H9 (cell line): ENCODE data around the gene APOL6. TPM values are rescaled to one million over a fixed set of nuclear protein-coding genes. Genes with fewer than 3 reads are reported as not detected.

Experiments used
- DNase-seq: peaks from one replicate; pipeline ENCODE4 v3.0.0-alpha.2; 2017
- H2AFZ ChIP-seq: one replicate; pipeline ENCODE4 v1.6.1; 2013; ENCODE audit warnings: mild to moderate bottlenecking, low read length, control low read depth, moderate library complexity
- H2AK5ac ChIP-seq: 2 replicates; pipeline ENCODE4 v1.6.1; 2013; ENCODE audit warnings: low read length, control low read depth, mixed read lengths; ENCODE audit not compliant: insufficient read length
- H2BK120ac ChIP-seq: one replicate; pipeline ENCODE4 v1.6.1; 2013; ENCODE audit warnings: low read depth, mild to moderate bottlenecking, low read length, control low read depth, inconsistent platforms; ENCODE audit not compliant: poor library complexity, severe bottlenecking
- H2BK12ac ChIP-seq: 2 replicates; pipeline ENCODE4 v1.6.1; 2013; ENCODE audit warnings: low read length, control low read depth, mixed read lengths, low read depth; ENCODE audit not compliant: insufficient read length
- H2BK15ac ChIP-seq: 2 replicates; pipeline ENCODE4 v1.6.1; 2013; ENCODE audit warnings: low read depth, low read length, control low read depth
- H2BK20ac ChIP-seq: one replicate; pipeline ENCODE4 v1.6.1; 2013; ENCODE audit warnings: low read depth, mild to moderate bottlenecking, low read length, control low read depth, inconsistent platforms; ENCODE audit not compliant: poor library complexity, severe bottlenecking
- H2BK5ac ChIP-seq: 2 replicates; pipeline ENCODE4 v1.6.1; 2013; ENCODE audit warnings: low read length, control low read depth, mixed read lengths; ENCODE audit not compliant: insufficient read length
- H3K14ac ChIP-seq: 2 replicates; pipeline ENCODE4 v1.6.1; 2013; ENCODE audit warnings: low read length, control low read depth; ENCODE audit not compliant: insufficient read depth
- H3K18ac ChIP-seq: 2 replicates; pipeline ENCODE4 v1.6.1; 2013; ENCODE audit warnings: low read depth, mild to moderate bottlenecking, mixed read lengths, low read length, control low read depth; ENCODE audit not compliant: insufficient read length
- H3K23ac ChIP-seq: 2 replicates; pipeline ENCODE4 v1.6.1; 2013; ENCODE audit warnings: low read length, control low read depth, mixed read lengths, low read depth; ENCODE audit not compliant: insufficient read length
- H3K23me2 ChIP-seq: 2 replicates; pipeline ENCODE4 v1.6.1; 2013; ENCODE audit warnings: low read depth, mild to moderate bottlenecking, mixed read lengths, low read length, control low read depth; ENCODE audit not compliant: insufficient read length, poor library complexity, severe bottlenecking
- H3K27ac ChIP-seq: 2 replicates; pipeline ENCODE4 v1.5.1; 2013; ENCODE audit warnings: low read length, control low read depth, mixed read lengths, low read depth; ENCODE audit not compliant: insufficient read length
- H3K27me3 ChIP-seq: 2 replicates; pipeline ENCODE4 v1.6.1; 2013; ENCODE audit warnings: low read length, control low read depth, inconsistent platforms; ENCODE audit not compliant: insufficient read depth
- H3K4ac ChIP-seq: 2 replicates; pipeline ENCODE4 v1.6.1; 2013; ENCODE audit warnings: low read depth, mild to moderate bottlenecking, control low read depth, inconsistent platforms, low read length, moderate library complexity
- H3K4me1 ChIP-seq: 2 replicates; pipeline ENCODE4 v1.6.1; 2013; ENCODE audit warnings: low read length, control low read depth, inconsistent platforms; ENCODE audit not compliant: insufficient read depth
- H3K4me2 ChIP-seq: 2 replicates; pipeline ENCODE4 v1.6.1; 2013; ENCODE audit warnings: low read length, control low read depth, mixed read lengths; ENCODE audit not compliant: insufficient read length, insufficient read depth
- H3K56ac ChIP-seq: 2 replicates; pipeline ENCODE4 v1.6.1; 2013; ENCODE audit warnings: low read depth, mild to moderate bottlenecking, mixed read lengths, low read length, control low read depth; ENCODE audit not compliant: insufficient read length
- H3K79me1 ChIP-seq: 2 replicates; pipeline ENCODE4 v1.6.1; 2013; ENCODE audit warnings: low read depth, mild to moderate bottlenecking, moderate library complexity, low read length, control low read depth, inconsistent platforms; ENCODE audit not compliant: insufficient read depth, poor library complexity, severe bottlenecking
- H3K79me2 ChIP-seq: 2 replicates; pipeline ENCODE4 v1.6.1; 2013; ENCODE audit warnings: low read length, control low read depth, inconsistent platforms; ENCODE audit not compliant: insufficient read depth
- H3K9ac ChIP-seq: 2 replicates; pipeline ENCODE4 v1.6.1; 2013; ENCODE audit warnings: low read length, control low read depth, mixed read lengths; ENCODE audit not compliant: insufficient read length; ENCODE audit errors: extremely low read depth
- H3K9me3 ChIP-seq: one replicate; pipeline ENCODE4 v1.6.1; 2013; ENCODE audit warnings: low read depth, low read length, inconsistent platforms; ENCODE audit not compliant: control insufficient read depth
- H3T11ph ChIP-seq: one replicate; pipeline ENCODE4 v1.6.1; 2013; ENCODE audit warnings: mild to moderate bottlenecking, low read length, control low read depth, inconsistent platforms
- H4K20me1 ChIP-seq: one replicate; pipeline ENCODE4 v1.6.1; 2013; ENCODE audit not compliant: control insufficient read depth, insufficient read length, insufficient read depth
- H4K5ac ChIP-seq: 2 replicates; pipeline ENCODE4 v1.6.1; 2013; ENCODE audit warnings: low read depth, mild to moderate bottlenecking, mixed read lengths, low read length, control low read depth; ENCODE audit not compliant: insufficient read length
- H4K8ac ChIP-seq: replicated peaks from 2 replicates; pipeline ENCODE4 v1.6.1; 2013; ENCODE audit warnings: low read length, control low read depth, mixed read lengths, low read depth; ENCODE audit not compliant: insufficient read length
- H4K91ac ChIP-seq: 2 replicates; pipeline ENCODE4 v1.6.1; 2013; ENCODE audit warnings: low read depth, mild to moderate bottlenecking, moderate library complexity, mixed read lengths, low read length, control low read depth; ENCODE audit not compliant: insufficient read length
- H3K27ac Mint-ChIP-seq, 3 experiments: 2 replicates in 2 of 3; 3 replicates in 1 of 3; pipeline ENCODE4 v1.8.0; 2020 to 2021; ENCODE audit warnings: mixed read lengths in 3 of 3, mild to moderate bottlenecking in 1 of 3, moderate library complexity in 1 of 3
- H3K27me3 Mint-ChIP-seq: 2 replicates; pipeline ENCODE4 v1.8.0; 2021; ENCODE audit warnings: low read depth, mild to moderate bottlenecking, moderate library complexity, mixed read lengths
- H3K36me3 Mint-ChIP-seq, 3 experiments: 2 replicates in 2 of 3; 3 replicates in 1 of 3; pipeline ENCODE4 v1.8.0; 2020 to 2021; ENCODE audit warnings: low read depth in 3 of 3, mixed read lengths in 3 of 3; ENCODE audit not compliant: insufficient read depth in 1 of 3
- H3K4me1 Mint-ChIP-seq, 2 experiments: 2 replicates each; pipeline ENCODE4 v1.8.0; 2020; ENCODE audit warnings: mixed read lengths in 2 of 2
- H3K4me3 Mint-ChIP-seq, 2 experiments: 2 replicates in 1 of 2; 3 replicates in 1 of 2; pipeline ENCODE4 v1.8.0; 2020 to 2021; ENCODE audit warnings: mild to moderate bottlenecking in 2 of 2, mixed read lengths in 2 of 2, moderate library complexity in 1 of 2
- H3K9me3 Mint-ChIP-seq, 2 experiments: 2 replicates in 1 of 2; 3 replicates in 1 of 2; pipeline ENCODE4 v1.8.0; 2020; ENCODE audit warnings: mild to moderate bottlenecking in 2 of 2, mixed read lengths in 2 of 2, moderate library complexity in 1 of 2
- WGBS: extraction: QIAGEN DNeasy Blood & Tissue Kit; methylation state at CpG from one replicate; pipeline ENCODE4 v1.1.7; 2013; ENCODE audit warnings: missing lambda C conversion rate, low lambda C conversion rate, mixed read lengths; ENCODE audit not compliant: insufficient read length; ENCODE audit errors: extremely low coverage; 5-methylcytosine and 5-hydroxymethylcytosine counted together
- long read RNA-seq: library from polyadenylated mRNA; unstranded; transcript quantifications from one replicate; pipeline ENCODE4 v2.0.0, GENCODE V29; 2020
- total RNA-seq: library from RNA; stranded (reverse); gene quantifications from 2 replicates; pipeline ENCODE4 v1.2.1, GENCODE V29; 2021
- TF ChIP-seq, protein P1 (sequence below): fragments of 200-600 bp; sonication (generic); conservative IDR thresholded peaks from 3 replicates; pipeline ENCODE4 v1.8.0; 2021; ENCODE audit warnings: antibody characterized with exemption, mild to moderate bottlenecking

The APOL6 gene, protein sequence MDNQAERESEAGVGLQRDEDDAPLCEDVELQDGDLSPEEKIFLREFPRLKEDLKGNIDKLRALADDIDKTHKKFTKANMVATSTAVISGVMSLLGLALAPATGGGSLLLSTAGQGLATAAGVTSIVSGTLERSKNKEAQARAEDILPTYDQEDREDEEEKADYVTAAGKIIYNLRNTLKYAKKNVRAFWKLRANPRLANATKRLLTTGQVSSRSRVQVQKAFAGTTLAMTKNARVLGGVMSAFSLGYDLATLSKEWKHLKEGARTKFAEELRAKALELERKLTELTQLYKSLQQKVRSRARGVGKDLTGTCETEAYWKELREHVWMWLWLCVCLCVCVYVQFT
- 0.04 and 0.07 TPM in 2 replicates for total RNA-seq
- long read RNA-seq: 0 reads

DNA sequence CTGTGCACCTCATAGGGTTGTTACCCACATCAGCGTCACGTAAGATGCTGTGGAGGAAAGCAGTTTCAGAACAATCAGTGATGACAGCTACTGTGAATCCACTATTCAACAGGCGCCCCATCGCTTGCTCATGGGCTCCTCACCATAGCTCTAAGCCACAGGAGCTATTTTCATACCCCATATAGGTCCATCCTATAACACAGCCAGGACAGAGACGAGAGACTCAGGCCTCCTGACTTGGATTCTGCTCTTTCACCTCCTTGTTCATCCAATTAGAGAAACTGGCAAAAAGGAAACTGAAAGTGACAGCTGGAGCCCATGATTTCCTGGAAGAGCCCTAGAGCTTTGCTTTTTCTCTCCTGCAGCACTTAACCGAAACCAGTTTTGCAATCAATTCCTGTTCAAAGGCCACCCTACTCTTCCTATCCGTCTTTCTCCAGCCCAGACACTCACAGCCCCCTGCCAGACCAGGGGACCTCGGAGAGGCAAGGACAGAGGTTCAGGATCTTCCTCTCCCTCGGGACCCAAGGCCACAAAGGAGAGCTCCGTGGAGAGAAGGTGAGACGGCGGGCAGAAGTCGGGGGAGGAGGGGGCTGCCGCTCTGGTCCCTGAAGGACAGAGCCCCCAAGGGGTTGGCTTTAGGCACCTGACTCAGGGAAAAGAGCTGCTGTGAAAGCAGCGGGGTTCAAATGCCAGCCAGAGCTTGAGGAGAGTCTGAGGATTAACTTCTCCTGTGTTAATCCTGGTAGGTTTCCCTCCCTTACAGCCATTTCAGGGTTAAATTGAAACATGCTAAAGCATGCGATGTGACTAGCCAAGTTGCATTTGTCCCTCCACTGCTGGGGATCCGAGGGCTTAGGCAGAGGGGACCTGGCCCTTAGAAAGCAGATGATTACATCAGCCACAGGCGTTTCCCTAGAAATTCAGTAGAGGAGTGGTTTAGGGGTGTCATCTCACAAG is at the start of gene APOL6:
Gene APOL6 (plus strand): TSS at position 381 of the 960 bp plus-strand sequence. CDS start 7,980 bp downstream, outside the sequence.
- Mint-ChIP-seq H3K27ac (peak within 1 kb of the TSS; percentile 74 to 87 (median 75)), H3K36me3 (peaks cover 2 to 8% (median 2%) of the 10 kb centered on the region in 3 experiments; a peak in 4 of 7 replicates), H3K4me3 (peak within 1 kb of the TSS in 1 of 2 experiments; percentile 22; a peak in 2 of 5 replicates), H3K9me3 (peaks cover 7 to 9% of the 10 kb centered on the region in 2 experiments; a peak in 3 of 5 replicates), H3K27me3 (no peaks in the 10 kb centered on the region), H3K4me1 (peaks cover 15 to 24% of the 10 kb centered on the region in 2 experiments)
- Histone ChIP-seq H2BK20ac (no peak within 1 kb of the TSS), H2AFZ (peak within 1 kb of the TSS; percentile 40), H3K14ac (peak within 1 kb of the TSS; percentile 36), H2BK120ac (no peak within 1 kb of the TSS), H3K18ac (no peak within 1 kb of the TSS), H2AK5ac (no peak within 1 kb of the TSS), H3K9me3 (no peaks in the 10 kb centered on the region), H3K23ac (no peak within 1 kb of the TSS), H3K27ac (no peak within 1 kb of the TSS), H2BK12ac (no peak within 1 kb of the TSS), H4K5ac (no peak within 1 kb of the TSS), H4K20me1 (no peaks in the 10 kb centered on the region), H3K23me2 (no peaks in the 10 kb centered on the region), H3K4me2 (no peak within 1 kb of the TSS), H3K79me1 (no peaks in the 10 kb centered on the region), H2BK5ac (no peak within 1 kb of the TSS), H4K91ac (no peak within 1 kb of the TSS), H3K4ac (no peak within 1 kb of the TSS), H3K79me2 (no peaks in the 10 kb centered on the region), H3K27me3 (no peaks in the 10 kb centered on the region), H2BK15ac (no peak within 1 kb of the TSS), H4K8ac (no peak within 1 kb of the TSS), H3K9ac (no peak within 1 kb of the TSS), H3T11ph (no peak within 1 kb of the TSS), H3K56ac (no peak within 1 kb of the TSS), H3K4me1 (no peaks in the 10 kb centered on the region; the same call in 1 of the 2 replicates)
- DNase-seq: peak; percentile 32
- TF ChIP-seq, protein P1, sequence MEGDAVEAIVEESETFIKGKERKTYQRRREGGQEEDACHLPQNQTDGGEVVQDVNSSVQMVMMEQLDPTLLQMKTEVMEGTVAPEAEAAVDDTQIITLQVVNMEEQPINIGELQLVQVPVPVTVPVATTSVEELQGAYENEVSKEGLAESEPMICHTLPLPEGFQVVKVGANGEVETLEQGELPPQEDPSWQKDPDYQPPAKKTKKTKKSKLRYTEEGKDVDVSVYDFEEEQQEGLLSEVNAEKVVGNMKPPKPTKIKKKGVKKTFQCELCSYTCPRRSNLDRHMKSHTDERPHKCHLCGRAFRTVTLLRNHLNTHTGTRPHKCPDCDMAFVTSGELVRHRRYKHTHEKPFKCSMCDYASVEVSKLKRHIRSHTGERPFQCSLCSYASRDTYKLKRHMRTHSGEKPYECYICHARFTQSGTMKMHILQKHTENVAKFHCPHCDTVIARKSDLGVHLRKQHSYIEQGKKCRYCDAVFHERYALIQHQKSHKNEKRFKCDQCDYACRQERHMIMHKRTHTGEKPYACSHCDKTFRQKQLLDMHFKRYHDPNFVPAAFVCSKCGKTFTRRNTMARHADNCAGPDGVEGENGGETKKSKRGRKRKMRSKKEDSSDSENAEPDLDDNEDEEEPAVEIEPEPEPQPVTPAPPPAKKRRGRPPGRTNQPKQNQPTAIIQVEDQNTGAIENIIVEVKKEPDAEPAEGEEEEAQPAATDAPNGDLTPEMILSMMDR: no peak
- WGBS: no CpG with 5 or more reads among the region's 18 CpGs
